Retinal pigment epithelial cell (primary cell): ENCODE data around the gene GCK.

Source experiments
- DNase-seq: peaks from one replicate; pipeline ENCODE4 v3.0.0-alpha.2; 2010; ENCODE audit warnings: low read depth
- H3K4me3 ChIP-seq: 2 replicates; pipeline ENCODE4 v1.5.1; 2011; ENCODE audit warnings: mild to moderate bottlenecking, low read length, control low read depth, moderate library complexity
- CTCF ChIP-seq: conservative IDR thresholded peaks from 2 replicates; pipeline ENCODE4 v1.5.1; 2011; ENCODE audit warnings: low read depth, low read length, control low read depth, inconsistent platforms

Gene GCK

GRCh38 chr7:44213877-44214388 lies 24.7 kb upstream of the GCK start:
- no peak for DNase-seq
- no peak for TF ChIP-seq CTCF
- no peak overlapping the region for H3K4me3 ChIP-seq

GRCh38 chr7:44213206-44213876 lies 24.1 kb upstream of the GCK start:
- no peak for DNase-seq
- no peak for TF ChIP-seq CTCF
- no peak overlapping the region for H3K4me3 ChIP-seq

GRCh38 chr7:44212581-44213184 lies 23.4 kb upstream of the GCK start:
- H3K4me3 ChIP-seq, result no peak overlapping the region
- TF ChIP-seq CTCF, result no peak
- DNase-seq, result no peak

GRCh38 chr7:44212018-44212417 lies 22.8 kb upstream of the GCK start:
- no peak for DNase-seq
- no peak overlapping the region for H3K4me3 ChIP-seq
- no peak for TF ChIP-seq CTCF

- DNase-seq, result no peak
- H3K4me3 ChIP-seq, result no peak overlapping the region
- no peak for TF ChIP-seq CTCF
Measured at GRCh38 chr7:44211126-44211675, 22.0 kb upstream of the GCK start.

GRCh38 chr7:44210107-44210506 lies 20.9 kb upstream of the GCK start:
- no peak overlapping the region for H3K4me3 ChIP-seq
- no peak for TF ChIP-seq CTCF
- DNase-seq, result no peak

GRCh38 chr7:44208085-44208484 lies 18.8 kb upstream of the GCK start:
- no peak for TF ChIP-seq CTCF
- DNase-seq, result no peak
- H3K4me3 ChIP-seq, result no peak overlapping the region
